ENCODE results near the gene RALA.
A peak's percentile ranks its signal among the peaks of the same experiment; 100 is the strongest.
"Not testable (repeated sequence)": the region's sequence is repeated elsewhere in the genome, so short reads cannot be mapped to it uniquely, and the experiment has no call there.

RALA gene

DNA sequence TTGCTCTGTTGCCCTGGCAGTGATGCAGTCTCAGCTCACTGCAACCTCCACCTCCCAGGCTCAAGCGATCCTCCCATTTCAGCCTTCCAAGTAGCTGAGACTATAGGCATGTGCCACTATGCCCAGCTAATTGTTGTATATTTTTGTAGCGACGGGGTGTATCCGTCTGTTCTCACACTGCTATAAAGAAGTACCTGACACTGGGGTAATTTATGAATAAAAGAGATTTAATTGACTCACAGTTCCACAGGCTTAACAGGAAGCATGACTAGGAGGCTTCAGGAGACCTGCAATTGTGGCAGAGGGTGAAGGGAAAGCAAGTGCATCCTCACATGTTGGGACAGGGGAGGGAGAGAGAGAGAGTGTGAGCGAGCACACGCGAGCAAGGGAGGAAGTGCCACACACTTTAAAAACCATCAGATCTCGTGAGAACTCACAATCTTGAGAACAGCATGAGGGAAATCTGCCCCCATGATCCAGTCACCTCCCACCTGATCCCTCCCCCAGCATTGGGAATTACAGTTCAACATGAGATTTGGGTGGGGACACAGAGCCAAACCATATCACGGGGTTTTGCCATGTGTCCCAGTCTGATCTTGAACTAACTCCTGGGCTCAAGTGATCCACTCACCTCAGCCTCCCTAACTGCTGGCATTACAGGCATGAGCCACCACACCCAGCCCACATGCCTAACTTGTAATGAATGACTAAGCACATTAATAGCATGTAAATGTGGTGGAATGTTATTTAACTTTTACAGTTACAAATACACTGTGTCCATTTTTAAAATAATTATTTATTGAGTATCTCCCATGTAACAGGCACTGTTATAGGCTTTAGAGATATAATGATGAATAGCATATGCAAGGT lies 65.5 kb downstream of the RALA start:
- DNase-seq: no peak

DNA sequence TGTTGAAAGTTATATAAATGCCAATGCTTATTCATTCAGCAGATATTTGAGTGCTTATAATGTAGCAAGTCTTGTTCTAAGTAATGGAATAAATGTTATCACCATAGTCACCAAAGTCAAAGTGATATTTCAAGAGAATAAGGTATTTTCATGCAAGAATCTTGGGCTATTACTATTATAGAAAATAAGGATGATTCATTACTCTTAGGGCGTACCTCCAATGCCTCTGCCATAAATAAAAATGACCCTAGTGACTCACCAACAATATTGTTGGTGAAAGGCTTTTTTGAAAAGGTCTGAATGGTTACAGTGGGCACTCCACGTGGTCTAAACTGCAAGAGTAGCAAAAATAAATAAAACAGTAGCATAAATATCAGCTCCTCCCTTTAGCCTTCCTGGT lies 68.4 kb downstream of the RALA start:
- DNase-seq: no peak

DNA sequence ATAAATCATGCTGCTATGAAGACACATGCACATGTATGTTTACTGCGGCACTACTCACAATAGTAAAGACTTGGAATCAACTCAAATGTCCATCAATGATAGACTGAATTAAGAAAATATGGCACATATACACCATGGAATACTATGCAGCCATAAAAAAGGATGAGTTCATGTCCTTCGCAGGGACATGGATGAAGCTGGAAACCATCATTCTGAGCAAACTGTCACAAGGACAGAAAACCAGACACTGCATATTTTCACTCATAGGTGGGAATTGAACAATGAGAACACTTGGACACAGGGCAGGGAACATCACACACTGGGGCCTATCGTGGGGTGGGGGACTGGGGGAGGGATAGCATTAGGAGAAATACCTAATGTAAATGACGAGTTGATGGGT lies 69.7 kb downstream of the RALA start:
- DNase-seq: not testable (repeated sequence)

DNA sequence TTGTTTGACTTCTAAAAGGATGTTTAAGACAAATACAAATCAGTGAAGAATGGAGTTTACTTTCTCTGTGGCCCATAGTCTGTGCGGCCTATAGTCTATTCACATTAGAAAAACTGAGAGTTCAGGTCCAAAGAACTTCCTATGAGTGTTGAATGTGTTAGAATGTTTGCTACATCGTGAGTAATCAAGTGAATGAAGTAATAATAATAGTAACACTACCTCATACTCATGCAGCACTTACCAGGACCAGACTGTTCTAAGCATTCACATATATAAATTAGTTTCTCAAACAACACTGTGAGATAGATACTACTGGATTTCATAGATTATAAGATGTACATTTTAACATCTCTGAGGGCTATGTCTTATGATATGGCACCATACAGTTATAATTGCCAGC lies 70.4 kb downstream of the RALA start:
- no peak for DNase-seq

DNA sequence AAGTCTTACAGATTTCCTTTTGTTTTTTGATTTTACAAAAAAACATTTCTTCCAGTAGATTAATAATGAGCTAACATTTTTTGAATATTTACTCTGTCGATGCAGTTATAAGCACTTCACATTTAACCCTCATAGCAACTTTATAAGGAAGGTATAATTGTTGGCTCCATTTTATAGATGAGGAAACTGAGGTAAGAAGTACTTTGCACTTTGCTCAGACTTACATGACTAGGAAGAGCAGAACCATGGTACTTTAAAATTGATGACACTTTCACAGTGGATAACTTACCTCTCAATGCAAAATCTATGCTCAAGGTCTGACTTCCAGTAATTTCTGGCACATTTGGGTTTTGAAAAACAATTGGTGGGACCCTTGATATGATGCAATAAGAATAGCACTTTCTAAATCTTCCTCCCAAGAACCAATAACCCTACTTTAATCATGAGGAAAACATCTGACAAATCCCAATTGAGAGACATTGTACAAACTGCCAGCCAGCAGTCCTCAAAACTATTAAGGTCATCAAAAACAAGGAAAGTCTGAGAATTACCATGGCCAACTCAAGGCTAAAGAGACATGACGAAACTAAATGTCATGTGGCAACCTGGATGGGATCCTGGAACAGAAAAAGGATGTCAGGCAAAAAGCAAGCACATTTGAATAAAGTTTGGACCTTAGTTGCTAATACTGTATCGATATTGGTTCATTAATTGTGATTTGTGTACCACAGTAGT lies 72.6 kb downstream of the RALA start:
- no peak for DNase-seq

DNA sequence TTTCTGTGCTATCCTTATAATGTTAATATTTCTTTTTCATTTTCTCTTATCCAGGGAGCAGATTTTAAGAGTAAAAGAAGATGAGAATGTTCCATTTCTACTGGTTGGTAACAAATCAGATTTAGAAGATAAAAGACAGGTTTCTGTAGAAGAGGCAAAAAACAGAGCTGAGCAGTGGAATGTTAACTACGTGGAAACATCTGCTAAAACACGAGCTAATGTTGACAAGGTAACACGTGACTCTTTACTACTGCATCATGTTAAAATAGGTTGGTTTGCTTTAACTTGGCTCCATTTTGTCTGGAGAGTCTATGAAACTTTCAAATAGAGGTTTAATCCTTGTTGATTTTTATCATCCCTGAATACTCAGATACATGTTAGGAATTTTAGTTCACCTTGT lies 73.3 kb downstream of the RALA start:
- no peak for DNase-seq

DNA sequence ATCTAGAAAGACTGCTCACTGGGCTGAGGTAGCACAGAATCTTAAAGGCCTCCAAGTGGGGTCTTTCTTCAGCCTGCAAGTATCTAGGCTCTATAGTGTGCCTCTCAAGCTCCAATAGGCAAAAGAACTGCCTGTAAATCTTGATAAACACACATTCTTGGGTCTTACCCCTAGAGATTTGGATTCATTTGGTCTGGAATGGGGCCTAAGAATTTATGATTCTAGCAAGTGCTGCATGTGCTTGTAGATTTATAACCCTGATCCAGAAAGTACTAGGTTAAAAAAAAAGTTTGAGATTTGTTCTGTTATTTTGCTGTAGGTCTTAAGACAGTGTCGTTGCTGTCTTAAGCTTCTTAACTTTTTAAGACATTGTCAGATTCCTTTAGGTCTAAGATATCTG lies 74.1 kb downstream of the RALA start:
- no peak for DNase-seq

DNA sequence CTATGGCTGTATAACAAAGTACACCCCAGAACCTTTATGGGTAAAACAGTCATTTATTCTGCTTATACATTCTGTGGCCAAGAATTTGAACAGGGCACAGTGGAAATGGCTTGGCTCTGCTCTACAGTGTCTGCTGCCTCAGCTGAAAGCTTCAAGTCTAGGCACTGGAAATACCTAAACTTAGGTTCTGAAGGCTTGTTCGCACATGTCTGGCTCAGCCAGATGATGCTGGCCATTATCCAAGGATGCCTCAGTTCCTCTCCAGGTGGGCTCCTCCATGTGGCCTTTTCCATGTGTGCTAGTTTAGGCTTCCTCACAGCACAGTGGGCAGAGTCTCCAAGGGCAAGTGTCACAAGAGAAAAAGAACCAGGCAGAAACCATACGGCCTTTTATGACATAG lies 76.8 kb downstream of the RALA start:
- DNase-seq: no peak

DNA sequence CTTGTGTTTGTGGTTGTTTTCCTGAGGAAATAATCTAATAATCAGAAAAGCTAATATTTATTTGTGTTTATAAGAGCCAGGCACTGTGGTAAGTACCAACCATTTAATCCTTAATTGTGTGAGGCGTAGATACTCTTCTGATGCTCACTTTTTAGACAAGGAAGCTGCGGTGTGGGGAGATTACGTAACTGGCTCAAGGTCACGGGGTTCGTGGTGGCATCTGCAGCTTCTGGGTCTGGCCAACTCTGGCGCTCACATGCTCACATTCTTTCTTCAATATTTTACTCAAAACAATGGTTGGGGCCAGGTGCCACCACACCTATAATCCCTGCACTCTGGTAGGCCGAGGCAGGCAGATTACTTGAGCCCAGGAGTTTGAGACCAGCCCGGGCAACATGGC lies 77.6 kb downstream of the RALA start:
- DNase-seq: no peak

DNA sequence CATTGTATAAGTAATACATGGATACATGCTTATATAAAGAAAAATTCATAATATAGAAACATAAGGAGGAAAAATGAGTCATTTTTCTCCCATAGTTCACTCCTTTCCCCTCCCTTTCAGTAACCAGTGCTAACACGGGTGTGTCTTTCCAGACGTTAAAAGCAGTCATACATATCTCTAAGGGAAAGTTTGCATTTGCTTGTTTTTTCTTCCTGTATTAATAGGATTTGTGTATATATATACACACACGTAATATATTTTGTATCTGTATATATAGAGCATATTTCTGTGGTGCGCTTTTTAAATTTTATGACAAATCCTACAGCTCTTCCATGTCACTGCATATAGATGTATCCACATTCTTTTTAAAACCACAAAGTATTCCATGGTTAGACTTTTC lies 78.8 kb downstream of the RALA start:
- DNase-seq: no peak

DNA sequence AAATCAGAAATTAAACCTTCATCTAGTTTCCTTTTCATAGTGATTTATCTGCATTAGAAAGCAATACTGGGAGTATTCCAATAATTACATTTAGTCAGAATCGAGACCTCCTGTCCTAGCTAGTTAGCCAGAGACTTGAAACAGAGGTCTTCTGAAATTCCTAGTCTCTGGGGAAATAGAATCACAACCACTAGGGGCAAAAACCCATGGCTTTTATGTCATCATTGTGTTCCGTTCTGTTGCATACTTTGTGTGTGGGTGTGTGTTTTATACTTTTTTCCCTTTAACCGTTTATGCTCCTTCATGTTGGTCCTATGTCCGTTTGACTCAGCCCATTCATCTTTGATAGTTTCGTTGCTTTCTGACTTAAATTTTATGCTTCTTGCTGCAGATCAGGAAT lies 79.8 kb downstream of the RALA start:
- no peak for DNase-seq

DNA sequence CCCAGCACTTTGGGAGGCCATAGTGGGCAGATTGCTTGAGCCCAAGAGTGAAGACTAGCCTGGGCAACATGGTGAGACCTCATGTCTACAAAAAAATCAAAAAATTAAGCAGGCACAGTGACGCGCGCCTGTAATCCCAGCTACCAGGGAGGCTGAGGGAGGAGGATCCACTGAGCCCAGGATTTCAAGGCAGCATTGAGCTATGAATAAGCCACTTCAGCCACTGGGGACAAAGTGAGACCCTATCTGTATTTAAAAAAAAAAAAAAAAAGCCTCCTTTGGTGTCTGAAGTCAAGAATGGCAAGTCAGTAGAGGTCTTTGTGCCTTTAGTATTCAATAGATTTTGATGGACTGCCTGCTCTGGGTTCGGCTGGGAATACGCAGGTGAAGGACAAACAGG lies 85.7 kb downstream of the RALA start:
- no peak for DNase-seq

DNA sequence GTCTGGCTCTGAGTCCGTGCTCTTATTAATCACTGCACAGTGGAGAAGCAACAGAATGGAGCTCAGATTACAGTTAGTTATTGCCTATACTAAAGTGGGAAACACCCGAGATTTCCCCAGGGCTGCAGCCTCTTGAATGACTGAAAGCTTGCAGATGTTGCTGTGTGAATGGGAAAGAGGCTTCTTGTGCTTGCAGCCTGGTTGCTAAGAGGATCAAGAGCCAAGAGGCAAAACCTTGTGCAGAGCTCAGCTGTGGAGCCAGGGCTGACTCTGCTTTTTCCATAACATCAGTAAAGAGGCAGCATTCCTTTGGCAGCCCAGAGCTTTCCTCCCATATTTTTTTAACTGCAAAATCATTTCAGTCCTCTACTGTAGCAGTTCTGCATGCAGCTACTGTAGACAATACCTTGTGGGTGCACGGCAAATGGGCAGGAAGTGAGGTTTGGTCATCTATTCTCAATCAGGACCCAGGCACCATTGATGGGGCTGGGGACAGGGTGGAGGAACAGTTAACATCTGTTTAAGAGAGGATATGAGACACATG lies 86.5 kb downstream of the RALA start:
- peak; percentile 87 for DNase-seq

DNA sequence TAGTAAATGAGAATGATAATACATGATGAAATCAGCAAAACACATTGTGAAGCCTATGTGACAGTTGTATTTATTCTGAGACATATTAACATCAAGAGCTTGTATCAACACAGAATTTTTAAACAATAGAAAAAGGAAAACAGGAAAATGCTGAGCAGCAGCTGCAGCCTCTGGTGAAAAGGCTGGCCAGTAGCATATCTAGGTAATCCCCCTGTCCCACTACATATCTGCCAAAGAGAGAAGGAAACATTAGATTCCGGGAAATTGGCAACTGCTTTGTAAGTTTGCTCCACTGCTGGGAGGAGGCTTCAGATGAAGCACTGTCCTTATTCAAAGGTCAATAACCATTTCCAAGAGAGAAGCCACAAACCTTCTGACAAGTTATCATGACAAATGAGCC lies 89.4 kb downstream of the RALA start:
- no peak for DNase-seq

DNA sequence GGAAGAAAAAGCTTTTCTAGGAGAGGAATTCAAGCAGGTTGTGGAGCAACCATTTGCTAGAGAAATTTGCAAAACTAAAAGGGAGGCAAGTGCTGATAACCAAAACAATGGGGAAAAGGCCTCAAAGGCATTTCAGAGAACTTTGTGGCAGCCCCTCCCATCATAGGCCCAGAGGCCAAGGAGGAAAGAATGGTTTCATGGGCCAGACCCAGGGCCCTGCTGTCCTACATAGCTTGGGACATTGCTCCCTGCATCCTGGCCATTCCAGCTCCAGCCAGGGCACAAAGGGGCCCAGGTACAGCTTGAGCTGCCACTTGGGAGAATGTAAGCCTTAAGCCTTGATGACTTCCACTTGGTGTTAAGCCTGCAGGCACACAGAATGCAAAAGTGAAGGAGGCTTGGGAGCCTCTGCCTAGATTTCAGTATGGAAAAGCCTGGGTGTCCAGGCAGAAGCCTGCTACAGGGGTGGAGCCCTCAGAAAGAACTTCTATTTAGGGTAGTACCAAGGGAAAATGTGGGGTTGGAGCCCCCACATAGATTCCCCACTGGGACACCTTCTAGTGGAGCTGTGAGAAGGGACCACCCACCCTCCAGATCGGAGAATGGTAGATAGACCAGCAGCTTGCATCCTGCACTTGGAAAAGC lies 91.2 kb downstream of the RALA start:
- no peak for DNase-seq

DNA sequence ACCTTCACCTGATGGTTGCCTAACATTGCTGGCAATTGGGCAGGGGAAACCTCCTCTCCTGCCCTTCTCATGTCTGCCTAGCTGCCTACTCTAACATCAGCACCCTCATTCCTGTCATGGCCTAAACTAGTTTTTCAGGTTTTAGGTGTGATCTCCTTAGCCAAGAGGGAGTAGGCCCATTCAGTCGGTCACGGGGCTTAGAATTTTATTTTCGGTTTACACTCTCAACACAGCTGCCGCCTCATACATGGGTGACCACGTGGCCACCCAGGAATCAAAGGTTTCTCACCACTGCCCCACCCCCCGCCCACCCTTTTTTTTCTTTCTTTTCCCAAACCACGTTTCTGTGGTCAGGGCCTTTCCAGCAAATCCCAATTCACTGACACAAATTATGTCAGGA lies 97.2 kb downstream of the RALA start:
- DNase-seq: no peak

DNA sequence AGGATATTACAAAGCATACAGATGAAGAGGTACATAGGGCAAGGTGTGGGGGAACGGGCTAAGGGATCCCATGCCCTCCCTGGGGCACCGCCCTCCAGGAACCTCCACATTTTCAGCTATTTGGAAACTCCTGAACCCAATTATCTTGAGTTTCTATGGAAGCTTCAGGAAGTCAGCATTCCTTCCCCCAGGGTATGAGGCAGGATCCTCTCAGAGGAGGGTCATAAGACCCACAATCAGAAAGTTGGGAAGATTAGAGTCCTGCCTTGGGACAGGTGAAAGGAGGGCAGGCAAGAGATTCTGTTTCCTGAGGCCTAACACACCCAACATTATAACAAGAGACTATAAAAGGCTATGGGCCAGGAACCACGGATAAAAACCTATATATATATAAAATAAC lies 98.0 kb downstream of the RALA start:
- DNase-seq: no peak

DNA sequence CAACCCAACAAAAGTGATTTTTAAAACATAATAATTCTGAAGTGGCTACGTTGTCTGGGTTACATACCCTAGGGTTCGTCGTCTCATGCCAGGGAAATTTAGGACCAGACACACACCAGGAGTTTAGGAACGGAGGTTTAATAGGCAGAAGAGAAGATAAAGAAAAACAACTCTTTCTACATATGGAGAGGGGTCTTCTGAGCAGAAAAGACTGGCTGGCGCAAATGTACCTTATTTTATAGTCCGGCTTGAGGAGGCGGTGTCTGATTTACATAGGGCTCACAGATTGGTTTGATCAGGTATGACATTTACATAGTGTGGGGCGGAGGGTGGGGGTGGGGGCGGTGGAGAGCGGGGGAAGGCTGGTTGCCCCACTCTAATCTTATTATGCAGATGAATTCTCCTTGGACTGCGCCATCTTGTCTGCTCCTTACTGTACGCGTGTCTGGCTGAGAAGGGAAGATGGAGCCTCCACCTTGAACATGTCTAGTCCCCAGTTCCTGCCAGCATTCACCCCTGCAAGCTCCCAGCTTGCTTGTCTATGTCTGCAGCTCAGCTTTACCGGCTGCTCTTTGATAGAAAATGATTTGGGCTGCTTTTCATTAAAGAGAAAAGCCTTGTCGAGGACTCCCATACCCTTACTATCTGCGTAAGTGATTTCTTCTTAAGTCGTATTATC lies 98.7 kb downstream of the RALA start:
- no peak for DNase-seq

DNA sequence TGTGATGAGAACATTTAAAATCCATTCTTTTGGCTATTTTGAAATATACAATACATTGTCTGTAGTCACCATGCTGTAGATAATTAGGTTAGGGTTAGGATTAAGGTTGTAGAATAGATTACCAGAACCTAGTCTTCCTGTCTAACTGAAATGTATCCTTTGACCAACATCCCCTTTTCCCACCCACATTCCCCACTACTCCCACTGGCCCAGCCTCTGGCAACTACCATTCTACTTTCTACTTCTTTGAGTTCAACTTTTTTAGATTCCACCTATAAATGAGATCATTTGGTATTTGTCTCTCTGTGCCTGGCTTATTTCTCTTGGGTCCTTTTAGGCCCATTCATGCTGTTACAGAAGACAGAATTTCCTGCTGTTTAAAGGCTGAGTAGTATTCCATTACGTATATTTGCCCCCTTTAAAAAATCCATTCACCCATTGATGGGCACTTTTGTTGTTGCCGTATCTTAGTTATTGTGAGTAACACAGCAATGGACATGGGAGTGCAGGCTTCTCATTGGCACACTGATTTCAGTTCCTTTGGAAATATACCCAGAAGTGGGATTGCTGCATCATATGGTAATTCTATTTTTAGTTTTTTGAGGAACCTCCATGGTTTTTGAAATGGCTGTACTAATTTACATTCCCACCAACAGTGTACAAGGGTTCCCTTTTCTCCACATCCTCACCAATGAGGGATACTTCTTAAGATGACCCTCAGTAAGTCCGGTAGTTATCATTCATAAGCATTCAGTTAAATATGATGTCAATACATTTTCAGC lies 104.0 kb downstream of the RALA start:
- DNase-seq: no peak

DNA sequence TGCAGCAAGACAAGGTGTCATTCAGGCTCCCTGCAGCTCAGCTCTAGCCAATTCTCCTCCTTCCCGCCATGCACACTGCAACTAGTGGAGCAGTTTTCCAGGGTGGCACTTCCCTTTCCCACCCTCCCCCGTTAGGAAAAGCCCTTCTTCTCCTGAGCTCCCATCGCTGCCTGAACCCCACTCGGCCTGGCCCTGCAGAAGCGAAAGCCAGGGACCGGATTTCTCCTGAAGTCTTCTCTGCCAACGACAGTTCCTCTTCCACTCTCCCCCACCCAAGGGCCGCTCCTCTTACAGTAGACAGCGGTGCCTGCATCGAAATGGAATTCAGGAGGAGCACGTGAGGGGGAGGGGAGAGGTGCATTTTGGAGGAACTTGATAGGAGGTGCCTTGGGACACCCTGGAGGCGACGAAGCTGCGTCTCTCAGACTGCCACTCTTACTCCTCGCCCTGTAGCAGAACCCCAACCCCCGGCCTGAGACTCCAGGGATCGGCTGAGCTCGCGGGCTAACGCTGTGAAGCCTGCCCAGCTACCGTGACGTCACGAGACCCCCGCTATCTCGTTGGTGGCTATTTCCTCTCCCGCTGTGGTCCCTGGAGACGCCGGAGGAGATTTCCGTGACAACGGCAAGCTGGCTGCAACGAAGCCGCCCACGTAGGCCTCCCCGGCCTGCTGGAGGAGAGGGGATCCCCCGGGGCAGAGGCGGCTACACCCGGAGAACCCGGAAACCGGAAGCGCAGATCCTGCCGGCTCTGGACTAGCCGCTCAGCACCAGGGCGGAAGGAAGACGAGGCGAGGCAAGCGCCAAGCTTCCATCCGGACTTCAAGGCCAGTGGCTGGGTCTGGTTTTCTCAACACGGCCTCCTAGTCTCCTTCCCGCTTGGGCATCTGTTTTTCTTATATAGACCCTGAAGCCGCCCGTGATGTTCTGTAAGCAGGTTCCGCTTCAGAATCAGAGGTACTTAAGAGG lies 109.7 kb downstream of the RALA start:
- DNase-seq: peak; percentile 95
